Left ventricle myocardium inferior (tissue), 1 donor: ENCODE data around the gene WFIKKN1. TPM values are rescaled to one million over a fixed set of nuclear protein-coding genes. Genes with fewer than 3 reads are reported as not detected.

Experiments used
- DNase-seq: peaks from one replicate; pipeline ENCODE4 v3.0.0-alpha.2; 2020
- H3K27ac ChIP-seq: fragments of 200-600 bp; replicated peaks from 2 replicates; pipeline ENCODE4 v1.8.0; 2021
- H3K27me3 ChIP-seq: fragments of 200-600 bp; 2 replicates; pipeline ENCODE4 v1.8.0; 2021; ENCODE audit warnings: low read depth
- H3K36me3 ChIP-seq: fragments of 200-600 bp; 2 replicates; pipeline ENCODE4 v1.8.0; 2021
- H3K4me1 ChIP-seq: fragments of 200-600 bp; 2 replicates; pipeline ENCODE4 v1.8.0; 2021
- H3K4me3 ChIP-seq: fragments of 200-600 bp; 2 replicates; pipeline ENCODE4 v1.8.0; 2021; ENCODE audit warnings: mild to moderate bottlenecking, moderate library complexity
- H3K9me3 ChIP-seq: fragments of 200-600 bp; replicated peaks from 2 replicates; pipeline ENCODE4 v1.8.0; 2021
- CTCF ChIP-seq: fragments of 200-600 bp; IDR thresholded peaks from 2 replicates; pipeline ENCODE4 v1.8.0; 2021; ENCODE audit warnings: antibody characterized with exemption, mild to moderate bottlenecking, borderline replicate concordance
- intact Hi-C: fragments of 100-400 bp; cut with micrococcal nuclease; formaldehyde crosslinking; loops from one replicate; pipeline ENCODE4 v1.11.0; 2022
- total RNA-seq: library from RNA; stranded (reverse); fragmentation: NEBNext Ultra II Directional; extraction: Animal tissue kit (Norgen Biotek cat#: 25700); gene quantifications from one replicate; pipeline ENCODE4 v1.2.1, GENCODE V29; 2021
- donor health status: DM: no; HTN: yes; CAD: no; lungs with severe emphysema.

Gene WFIKKN1
- total RNA-seq, 1 donor from 2014 or later, result 0.14 TPM

- intact Hi-C loops, result no loop called here
- DNase-seq, result no peak
- Histone ChIP-seq H3K36me3 (no peaks in the 10 kb centered on the region), H3K27ac (no peak overlapping the region), H3K4me1 (peaks cover 3% of the 10 kb centered on the region), H3K4me3 (no peak overlapping the region), H3K27me3 (no peaks in the 10 kb centered on the region), H3K9me3 (peaks cover 6% of the 10 kb centered on the region)
- TF ChIP-seq CTCF, result no peak
Measured at GRCh38 chr16:608019-608418, 22.8 kb upstream of the WFIKKN1 start.

GRCh38 chr16:609316-609715, 21.5 kb upstream of the WFIKKN1 start:
- H3K4me3 ChIP-seq, result no peak overlapping the region
- no peak for TF ChIP-seq CTCF
- peaks cover 3% of the 10 kb centered on the region for H3K4me1 ChIP-seq
- intact Hi-C loops, result no loop called here
- H3K27ac ChIP-seq, result no peak overlapping the region
- peaks cover 6% of the 10 kb centered on the region for H3K9me3 ChIP-seq
- no peaks in the 10 kb centered on the region for H3K36me3 ChIP-seq
- H3K27me3 ChIP-seq, result no peaks in the 10 kb centered on the region
- DNase-seq, result no peak

GRCh38 chr16:609984-610383, 20.8 kb upstream of the WFIKKN1 start:
- intact Hi-C loops, result no loop called here
- no peak for DNase-seq

GRCh38 chr16:610513-611381, 20.0 kb upstream of the WFIKKN1 start:
- no peak for DNase-seq

More at GRCh38 chr16:609984-610383, 20.8 kb upstream of the WFIKKN1 start:
- no peak overlapping the region for H3K4me3 ChIP-seq
- H3K27me3 ChIP-seq, result no peaks in the 10 kb centered on the region
- no peak for TF ChIP-seq CTCF
- peaks cover 3% of the 10 kb centered on the region for H3K4me1 ChIP-seq
- H3K9me3 ChIP-seq, result peaks cover 4% of the 10 kb centered on the region
- H3K36me3 ChIP-seq, result no peaks in the 10 kb centered on the region
- H3K27ac ChIP-seq, result no peak overlapping the region

GRCh38 chr16:615122-615521, 15.7 kb upstream of the WFIKKN1 start:
- intact Hi-C loops, result no loop called here
- Histone ChIP-seq H3K36me3 (peaks cover 13% of the 10 kb centered on the region), H3K4me1 (peaks cover 3% of the 10 kb centered on the region), H3K27me3 (no peaks in the 10 kb centered on the region), H3K4me3 (no peak overlapping the region), H3K27ac (no peak overlapping the region), H3K9me3 (no peaks in the 10 kb centered on the region)
- TF ChIP-seq CTCF, result no peak
- DNase-seq, result no peak

More at GRCh38 chr16:610513-611381, 20.0 kb upstream of the WFIKKN1 start:
- no peaks in the 10 kb centered on the region for H3K36me3 ChIP-seq
- intact Hi-C loops, result no loop called here
- H3K9me3 ChIP-seq, result no peaks in the 10 kb centered on the region
- no peak overlapping the region for H3K4me3 ChIP-seq
- H3K27ac ChIP-seq, result no peak overlapping the region
- H3K4me1 ChIP-seq, result peaks cover 3% of the 10 kb centered on the region
- H3K27me3 ChIP-seq, result no peaks in the 10 kb centered on the region
- peak; percentile 75 for TF ChIP-seq CTCF
